Upper lobe of left lung (tissue), 4 donors: ENCODE results near the gene CHCHD6.

ENCODE experiments used
- POLR2A ChIP-seq, 4 donors: fragments of 450-650 bp; IDR thresholded peaks; one replicate each; pipeline ENCODE4 v1.5.1; 2016 to 2017; ENCODE audit warnings: antibody characterized with exemption in 4 of 4, mild to moderate bottlenecking in 2 of 4
- TF ChIP-seq, protein P1 (sequence below), 6 experiments: fragments of 450-650 bp in 4 of 6; fragments of 200-600 bp in 2 of 6; sonication (generic) in 2 of 6; IDR thresholded peaks; one replicate each; pipeline ENCODE4 v1.5.1; 2016 to 2019; ENCODE audit warnings: antibody characterized with exemption in 6 of 6

DNA sequence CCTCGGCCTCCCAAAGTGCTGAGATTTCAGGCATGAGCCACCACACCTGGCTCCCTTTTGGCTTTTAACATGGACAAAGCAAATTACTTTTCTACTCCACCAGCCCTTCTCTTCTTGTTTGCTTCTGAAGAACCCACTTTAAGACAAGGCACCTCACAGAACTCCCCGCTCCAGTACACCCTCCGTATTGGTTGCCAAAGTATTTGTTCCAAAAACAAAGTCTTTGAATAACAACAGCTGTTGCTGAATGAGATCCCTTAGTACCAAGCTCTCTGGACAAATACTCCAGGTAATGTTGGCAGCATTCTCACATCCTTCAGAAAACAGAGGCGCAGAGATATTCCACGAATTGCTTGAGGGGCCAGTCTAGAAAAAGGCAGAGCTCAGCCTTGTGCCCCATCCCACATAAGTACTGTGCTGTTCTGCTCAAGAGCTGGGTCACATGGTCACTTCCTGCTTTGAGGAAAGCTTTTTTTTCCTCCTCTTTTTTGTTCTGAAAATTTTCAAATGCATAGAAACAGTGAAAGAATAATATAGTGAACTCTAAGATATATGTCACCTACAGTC is 7.3 kb upstream of the CHCHD6 start:
- no peak for TF ChIP-seq POLR2A (IDR thresholded peaks at IDR 0.05)
- TF ChIP-seq, protein P1, sequence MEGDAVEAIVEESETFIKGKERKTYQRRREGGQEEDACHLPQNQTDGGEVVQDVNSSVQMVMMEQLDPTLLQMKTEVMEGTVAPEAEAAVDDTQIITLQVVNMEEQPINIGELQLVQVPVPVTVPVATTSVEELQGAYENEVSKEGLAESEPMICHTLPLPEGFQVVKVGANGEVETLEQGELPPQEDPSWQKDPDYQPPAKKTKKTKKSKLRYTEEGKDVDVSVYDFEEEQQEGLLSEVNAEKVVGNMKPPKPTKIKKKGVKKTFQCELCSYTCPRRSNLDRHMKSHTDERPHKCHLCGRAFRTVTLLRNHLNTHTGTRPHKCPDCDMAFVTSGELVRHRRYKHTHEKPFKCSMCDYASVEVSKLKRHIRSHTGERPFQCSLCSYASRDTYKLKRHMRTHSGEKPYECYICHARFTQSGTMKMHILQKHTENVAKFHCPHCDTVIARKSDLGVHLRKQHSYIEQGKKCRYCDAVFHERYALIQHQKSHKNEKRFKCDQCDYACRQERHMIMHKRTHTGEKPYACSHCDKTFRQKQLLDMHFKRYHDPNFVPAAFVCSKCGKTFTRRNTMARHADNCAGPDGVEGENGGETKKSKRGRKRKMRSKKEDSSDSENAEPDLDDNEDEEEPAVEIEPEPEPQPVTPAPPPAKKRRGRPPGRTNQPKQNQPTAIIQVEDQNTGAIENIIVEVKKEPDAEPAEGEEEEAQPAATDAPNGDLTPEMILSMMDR (IDR thresholded peaks at IDR 0.05): no peak
